Ovary (tissue), 3 donors: Measurements from ENCODE around the gene PADI2.

Experiments used
- CTCF ChIP-seq, 3 donors: fragments of 450-650 bp in 2 of 3; fragments of 200-600 bp in 1 of 3; IDR thresholded peaks; one replicate each; pipeline versions ENCODE4 v1.5.1 to v1.8.0; 2016 to 2022; ENCODE audit warnings: antibody characterized with exemption in 3 of 3, mild to moderate bottlenecking in 1 of 3
- EP300 ChIP-seq: sonication (generic); formaldehyde crosslinking; IDR thresholded peaks from one replicate; pipeline ENCODE4 v1.6.1; 2017; ENCODE audit warnings: antibody characterized with exemption
- POLR2A ChIP-seq: fragments of 450-650 bp; IDR thresholded peaks from one replicate; pipeline ENCODE4 v1.6.1; 2017; ENCODE audit warnings: antibody characterized with exemption, mild to moderate bottlenecking, moderate library complexity
- donor health status: DM: no; HTN: no; CAD: no.

DNA sequence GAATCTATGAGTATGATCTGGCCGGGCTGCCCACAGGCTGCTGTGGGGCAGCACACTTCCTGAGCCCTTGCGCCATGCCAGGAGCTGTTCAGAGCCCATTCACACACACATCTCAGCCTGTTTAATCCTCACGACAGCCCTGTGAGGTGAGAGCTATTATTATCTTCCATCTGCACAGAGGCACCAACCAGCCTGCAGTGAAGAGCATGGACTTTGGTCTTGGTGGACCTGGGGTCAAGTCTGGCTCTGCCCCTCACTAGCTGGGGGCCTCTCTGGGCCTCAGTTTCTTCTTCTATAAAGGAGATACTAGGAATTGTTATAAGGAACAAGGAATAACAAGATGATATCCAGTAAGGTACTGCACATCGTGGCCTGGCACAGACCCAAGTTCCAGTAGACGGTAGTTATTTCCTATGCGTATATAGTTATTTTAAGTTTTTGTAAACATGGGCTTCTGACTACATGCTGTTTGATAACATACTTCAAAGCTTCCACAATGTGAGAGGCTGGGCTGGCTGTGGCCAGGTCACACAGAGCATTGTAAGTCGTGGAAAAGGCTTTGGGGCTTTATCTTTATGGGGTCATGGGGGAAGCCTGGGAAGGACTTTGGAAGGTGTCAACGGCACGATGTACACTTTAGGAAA, 3.4 kb upstream of the PADI2 start:
- no peak for TF ChIP-seq CTCF (IDR thresholded peaks at IDR 0.05)
- no peak for TF ChIP-seq POLR2A
- no peak for TF ChIP-seq EP300
